Loucy (cell line): ENCODE data around the gene LRBA.

Source experiments
- H2AFZ ChIP-seq: fragments of 200-600 bp; sonication (generic); 2 replicates; pipeline ENCODE4 v1.6.0; 2016; ENCODE audit warnings: antibody characterized with exemption, mild to moderate bottlenecking, low read length, moderate library complexity
- H3F3A ChIP-seq: fragments of 200-600 bp; 2 replicates; pipeline ENCODE4 v1.6.0; 2016; ENCODE audit warnings: antibody characterized with exemption, low read depth, mild to moderate bottlenecking
- H3K27me3 ChIP-seq: fragments of 200-600 bp; sonication (generic); 2 replicates; pipeline ENCODE4 v1.6.1; 2014; ENCODE audit warnings: low read length, mild to moderate bottlenecking; ENCODE audit not compliant: insufficient read depth, poor library complexity, severe bottlenecking
- H3K36me3 ChIP-seq: fragments of 200-600 bp; sonication (generic); 2 replicates; pipeline ENCODE4 v1.6.1; 2016; ENCODE audit warnings: low read length; ENCODE audit not compliant: insufficient read depth
- H3K4me1 ChIP-seq: fragments of 200-600 bp; sonication (generic); 2 replicates; pipeline ENCODE4 v1.5.1; 2014; ENCODE audit warnings: low read length, mild to moderate bottlenecking; ENCODE audit not compliant: insufficient read depth, poor library complexity, severe bottlenecking
- H3K4me2 ChIP-seq: fragments of 200-600 bp; sonication (generic); 2 replicates; pipeline ENCODE4 v1.6.0; 2014; ENCODE audit warnings: antibody characterized with exemption, low read length, low read depth, mild to moderate bottlenecking; ENCODE audit not compliant: poor library complexity, severe bottlenecking
- H3K4me3 ChIP-seq: fragments of 200-600 bp; sonication (generic); 2 replicates; pipeline ENCODE4 v1.5.1; 2014; ENCODE audit warnings: low read length, mild to moderate bottlenecking, mixed read lengths; ENCODE audit not compliant: poor library complexity, severe bottlenecking
- H3K79me2 ChIP-seq: fragments of 200-600 bp; sonication (generic); 2 replicates; pipeline ENCODE4 v1.6.1; 2014; ENCODE audit warnings: low read length; ENCODE audit not compliant: insufficient read depth
- H3K9ac ChIP-seq: fragments of 200-600 bp; sonication (generic); 2 replicates; pipeline ENCODE4 v1.6.0; 2014; ENCODE audit warnings: mild to moderate bottlenecking, low read depth, low read length, moderate library complexity; ENCODE audit not compliant: poor library complexity, severe bottlenecking
- H3K9me2 ChIP-seq: fragments of 200-600 bp; sonication (generic); replicated peaks from 2 replicates; pipeline ENCODE4 v1.6.1; 2016; ENCODE audit warnings: low read depth, low read length, mixed read lengths
- H3K9me3 ChIP-seq: fragments of 200-600 bp; sonication (generic); 2 replicates; pipeline ENCODE4 v1.6.1; 2014; ENCODE audit warnings: mild to moderate bottlenecking, antibody characterized with exemption, low read length, low read depth; ENCODE audit not compliant: insufficient read depth
- H4K20me1 ChIP-seq: fragments of 200-600 bp; sonication (generic); 2 replicates; pipeline ENCODE4 v1.6.0; 2014; ENCODE audit warnings: antibody characterized with exemption, low read length, mild to moderate bottlenecking; ENCODE audit not compliant: insufficient read depth, poor library complexity, severe bottlenecking
- EZH2phosphoT487 ChIP-seq: fragments of 200-600 bp; IDR thresholded peaks from 2 replicates; pipeline ENCODE4 v1.6.1; 2018; ENCODE audit warnings: antibody characterized with exemption, mild to moderate bottlenecking, moderate library complexity, borderline replicate concordance
- TF ChIP-seq, protein P1 (sequence below): fragments of 200-600 bp; sonication (generic); conservative IDR thresholded peaks from 2 replicates; pipeline ENCODE4 v1.5.1; 2014; ENCODE audit warnings: mild to moderate bottlenecking, antibody characterized with exemption, low read length

Gene LRBA

DNA sequence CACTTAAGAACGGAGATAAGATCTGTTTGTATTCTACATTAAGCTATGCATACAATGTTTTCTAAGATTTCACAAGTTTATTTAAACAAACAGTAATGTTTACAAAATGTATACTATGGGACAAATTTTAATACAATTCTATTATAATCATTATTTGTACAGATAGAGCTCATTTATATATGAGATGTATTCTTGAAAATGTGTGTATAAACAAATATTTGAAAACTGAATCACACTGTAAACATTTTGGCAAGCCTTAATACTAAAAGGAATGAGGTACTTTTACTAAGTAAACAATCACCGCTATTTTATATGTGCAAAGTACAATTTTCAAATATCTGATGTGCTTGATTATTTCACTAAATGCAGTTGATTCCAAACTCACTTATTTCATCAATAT is 552.3 kb downstream of the LRBA start:
- H3K9me3 ChIP-seq, result no peaks in the 10 kb centered on the region
- peaks cover 11% of the 10 kb centered on the region; the same call in 1 of the 2 replicates for H3K36me3 ChIP-seq
- H3K9ac ChIP-seq, result no peak overlapping the region
- H3F3A ChIP-seq, result no peaks in the 10 kb centered on the region
- H3K79me2 ChIP-seq, result no peaks in the 10 kb centered on the region
- H3K27me3 ChIP-seq, result no peaks in the 10 kb centered on the region
- no peak for TF ChIP-seq EZH2phosphoT487
- H3K4me2 ChIP-seq, result no peak overlapping the region
- no peaks in the 10 kb centered on the region for H3K9me2 ChIP-seq
- H4K20me1 ChIP-seq, result no peaks in the 10 kb centered on the region
- no peaks in the 10 kb centered on the region for H3K4me1 ChIP-seq
- no peak overlapping the region for H3K4me3 ChIP-seq
- no peak overlapping the region for H2AFZ ChIP-seq

DNA sequence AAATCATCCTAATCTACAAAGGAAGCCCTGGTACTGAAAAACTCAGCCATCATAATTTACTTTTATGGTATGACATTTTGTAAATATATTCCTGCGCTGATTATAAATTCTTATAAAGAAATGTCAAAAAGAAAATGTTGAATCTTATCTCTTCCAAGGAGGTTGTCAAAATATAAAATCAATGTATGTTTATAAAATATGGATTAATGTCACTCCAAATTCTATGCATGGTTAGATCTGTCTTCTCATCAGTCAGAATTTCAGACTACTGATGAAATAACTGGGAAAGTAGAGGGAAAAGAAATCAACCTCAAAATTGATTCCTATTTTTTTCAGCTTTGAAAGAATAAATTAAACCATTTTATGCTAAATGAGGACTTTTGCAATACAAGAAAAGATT is 553.1 kb downstream of the LRBA start:
- no peak overlapping the region for H3K4me2 ChIP-seq
- no peak overlapping the region for H3K9ac ChIP-seq
- no peaks in the 10 kb centered on the region for H3K9me3 ChIP-seq
- H2AFZ ChIP-seq, result no peak overlapping the region
- H3F3A ChIP-seq, result no peaks in the 10 kb centered on the region
- TF ChIP-seq, protein P1, sequence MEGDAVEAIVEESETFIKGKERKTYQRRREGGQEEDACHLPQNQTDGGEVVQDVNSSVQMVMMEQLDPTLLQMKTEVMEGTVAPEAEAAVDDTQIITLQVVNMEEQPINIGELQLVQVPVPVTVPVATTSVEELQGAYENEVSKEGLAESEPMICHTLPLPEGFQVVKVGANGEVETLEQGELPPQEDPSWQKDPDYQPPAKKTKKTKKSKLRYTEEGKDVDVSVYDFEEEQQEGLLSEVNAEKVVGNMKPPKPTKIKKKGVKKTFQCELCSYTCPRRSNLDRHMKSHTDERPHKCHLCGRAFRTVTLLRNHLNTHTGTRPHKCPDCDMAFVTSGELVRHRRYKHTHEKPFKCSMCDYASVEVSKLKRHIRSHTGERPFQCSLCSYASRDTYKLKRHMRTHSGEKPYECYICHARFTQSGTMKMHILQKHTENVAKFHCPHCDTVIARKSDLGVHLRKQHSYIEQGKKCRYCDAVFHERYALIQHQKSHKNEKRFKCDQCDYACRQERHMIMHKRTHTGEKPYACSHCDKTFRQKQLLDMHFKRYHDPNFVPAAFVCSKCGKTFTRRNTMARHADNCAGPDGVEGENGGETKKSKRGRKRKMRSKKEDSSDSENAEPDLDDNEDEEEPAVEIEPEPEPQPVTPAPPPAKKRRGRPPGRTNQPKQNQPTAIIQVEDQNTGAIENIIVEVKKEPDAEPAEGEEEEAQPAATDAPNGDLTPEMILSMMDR, result no peak
- TF ChIP-seq EZH2phosphoT487, result no peak
- H3K36me3 ChIP-seq, result peaks cover 7% of the 10 kb centered on the region; the same call in 1 of the 2 replicates
- H3K27me3 ChIP-seq, result no peaks in the 10 kb centered on the region
- H4K20me1 ChIP-seq, result no peaks in the 10 kb centered on the region
- H3K4me3 ChIP-seq, result no peak overlapping the region
- no peaks in the 10 kb centered on the region for H3K4me1 ChIP-seq
- no peaks in the 10 kb centered on the region for H3K9me2 ChIP-seq
- no peaks in the 10 kb centered on the region for H3K79me2 ChIP-seq

DNA sequence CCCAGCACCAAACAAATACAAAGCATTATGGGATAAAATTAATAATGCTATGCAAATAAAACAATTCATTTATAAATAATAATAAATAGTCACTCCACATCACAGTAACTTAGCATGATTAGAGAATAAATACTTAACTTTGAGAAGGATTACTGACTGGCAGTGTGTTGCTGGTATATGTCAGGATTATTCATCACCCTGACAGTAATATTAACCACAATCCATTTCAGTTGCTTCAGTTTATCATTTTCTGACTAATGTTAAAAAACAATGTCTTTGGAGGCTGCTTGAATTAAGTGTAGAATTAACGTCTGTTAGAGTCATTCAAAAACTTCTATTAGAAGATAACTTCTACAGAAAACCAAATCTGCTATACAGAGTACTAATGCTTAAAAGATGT is 557.3 kb downstream of the LRBA start:
- no peaks in the 10 kb centered on the region for H3K9me2 ChIP-seq
- no peak overlapping the region for H3K4me2 ChIP-seq
- no peaks in the 10 kb centered on the region for H3K79me2 ChIP-seq

DNA sequence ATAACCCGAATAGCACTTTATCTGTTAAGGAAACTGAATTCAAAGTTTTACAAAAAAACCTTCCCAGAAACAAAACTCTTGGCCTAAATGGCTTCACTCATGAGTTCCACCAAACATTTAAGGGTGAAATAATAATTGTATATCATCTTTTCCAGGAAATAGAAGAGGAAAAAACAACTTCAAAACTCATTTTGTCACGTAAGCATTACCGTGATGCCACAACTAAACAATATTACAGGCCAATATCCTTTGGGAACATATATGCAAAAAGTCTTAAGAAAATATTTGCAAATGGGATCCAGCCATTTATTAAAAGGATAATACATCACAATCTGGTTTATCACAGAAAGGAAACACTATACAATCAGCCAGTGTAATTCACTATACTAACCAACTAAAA is 563.2 kb downstream of the LRBA start:
- H3K79me2 ChIP-seq, result no peaks in the 10 kb centered on the region
- no peak overlapping the region for H3K9ac ChIP-seq
- no peaks in the 10 kb centered on the region for H3K9me3 ChIP-seq
- no peak overlapping the region for H2AFZ ChIP-seq
- H3K4me3 ChIP-seq, result no peak overlapping the region
- no peaks in the 10 kb centered on the region for H4K20me1 ChIP-seq
- no peaks in the 10 kb centered on the region for H3K27me3 ChIP-seq
- peaks cover 6% of the 10 kb centered on the region for H3K4me1 ChIP-seq
- H3K4me2 ChIP-seq, result no peak overlapping the region
- H3K9me2 ChIP-seq, result no peaks in the 10 kb centered on the region
- no peak for TF ChIP-seq EZH2phosphoT487
- TF ChIP-seq, protein P1, result no peak
- no peaks in the 10 kb centered on the region for H3K36me3 ChIP-seq
- no peaks in the 10 kb centered on the region for H3F3A ChIP-seq

More for the DNA sequence above, 557.3 kb downstream of the LRBA start:
- Histone ChIP-seq H3K9me3 (no peaks in the 10 kb centered on the region), H3K36me3 (no peaks in the 10 kb centered on the region), H3K9ac (no peak overlapping the region), H3K4me1 (peaks cover 6% of the 10 kb centered on the region), H2AFZ (no peak overlapping the region), H3F3A (no peaks in the 10 kb centered on the region), H3K4me3 (no peak overlapping the region), H4K20me1 (no peaks in the 10 kb centered on the region), H3K27me3 (no peaks in the 10 kb centered on the region)
- TF ChIP-seq EZH2phosphoT487, result no peak
- TF ChIP-seq, protein P1, result no peak
